HG02884 (cell line): Measurements from ENCODE around the gene HTR3A.

ENCODE experiments used
- ATAC-seq: cut with Tn5 transposase; IDR thresholded peaks from one replicate; pipeline ENCODE4 v1.9.1; 2021; ENCODE audit warnings: mild to moderate bottlenecking, moderate library complexity; ENCODE audit not compliant: unreplicated experiment

Gene HTR3A

DNA sequence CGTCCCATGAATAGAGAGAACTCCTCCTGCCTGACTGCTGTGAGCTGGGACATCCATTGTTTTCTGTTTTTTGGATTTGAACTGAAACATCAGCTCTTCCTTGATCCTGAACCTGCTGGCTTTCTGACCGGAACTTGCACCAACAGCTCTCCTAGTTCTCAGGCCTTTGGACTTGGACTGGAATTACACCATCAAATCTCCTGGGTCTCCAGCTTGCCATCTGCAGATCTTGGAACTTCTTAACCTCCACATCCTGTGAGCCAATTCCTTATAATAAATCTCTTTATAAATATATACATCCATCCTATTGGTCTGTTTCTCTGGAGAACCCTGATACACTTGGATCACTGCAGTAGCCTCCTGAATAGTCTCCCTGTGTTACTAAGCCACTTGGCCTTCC, 42.1 kb downstream of the HTR3A start:
- no peak for ATAC-seq

DNA sequence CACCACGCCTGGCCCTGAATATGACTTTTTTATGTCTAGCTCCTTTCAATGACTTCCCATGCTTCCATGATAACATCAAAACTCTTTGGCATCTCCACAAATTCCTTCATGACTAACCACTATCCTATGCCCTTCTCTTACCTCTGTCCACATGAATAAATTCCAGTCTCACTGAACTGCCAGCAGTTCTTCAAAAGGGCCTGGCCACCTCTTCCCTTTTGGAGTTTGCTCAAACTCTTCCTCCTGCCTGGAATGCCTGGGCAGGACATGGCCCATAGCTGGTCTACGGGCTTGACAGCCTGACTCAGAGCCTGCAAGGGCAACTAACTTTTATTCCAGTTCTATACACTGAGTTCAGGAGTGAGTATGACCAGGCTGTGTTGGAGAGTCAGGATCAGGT, 42.8 kb downstream of the HTR3A start:
- no peak for ATAC-seq

DNA sequence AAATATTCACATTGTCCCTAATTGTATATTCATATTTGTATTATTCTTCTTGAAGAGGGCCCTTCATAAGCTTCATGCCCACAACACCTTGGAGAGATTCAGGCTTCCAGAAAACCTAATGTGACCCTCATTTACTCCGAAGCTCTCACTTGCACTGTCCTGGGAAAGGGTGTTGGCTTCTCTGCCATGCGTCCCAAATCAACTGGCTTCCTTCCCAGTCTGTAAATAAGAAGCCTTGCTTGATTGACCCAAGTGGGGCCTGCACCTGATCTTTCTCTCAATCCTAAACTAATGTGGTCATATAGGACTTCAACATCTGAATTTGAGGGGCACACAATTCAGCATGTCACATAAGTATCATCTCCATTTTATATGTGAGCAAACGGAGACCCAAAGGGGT, 44.1 kb downstream of the HTR3A start:
- no peak for ATAC-seq

DNA sequence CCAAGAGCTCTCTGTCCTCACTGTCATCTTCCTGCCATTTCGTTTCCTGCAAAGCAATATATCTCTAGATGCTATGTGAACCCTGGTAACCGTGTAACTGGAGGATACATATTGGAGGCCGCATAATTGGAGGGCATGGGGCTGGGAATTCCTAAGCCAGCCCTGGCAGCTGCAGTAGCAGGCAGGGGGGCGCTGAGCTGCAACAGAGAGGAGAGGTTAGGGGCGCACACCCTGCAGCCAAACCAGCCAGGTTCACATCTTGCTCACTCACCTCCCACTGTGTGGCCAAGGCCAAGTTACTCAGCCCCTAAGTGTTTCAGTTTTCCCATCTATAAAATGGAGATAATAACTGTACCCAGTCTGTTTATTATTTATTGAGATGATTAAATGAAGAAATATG, 44.7 kb downstream of the HTR3A start:
- no peak for ATAC-seq

DNA sequence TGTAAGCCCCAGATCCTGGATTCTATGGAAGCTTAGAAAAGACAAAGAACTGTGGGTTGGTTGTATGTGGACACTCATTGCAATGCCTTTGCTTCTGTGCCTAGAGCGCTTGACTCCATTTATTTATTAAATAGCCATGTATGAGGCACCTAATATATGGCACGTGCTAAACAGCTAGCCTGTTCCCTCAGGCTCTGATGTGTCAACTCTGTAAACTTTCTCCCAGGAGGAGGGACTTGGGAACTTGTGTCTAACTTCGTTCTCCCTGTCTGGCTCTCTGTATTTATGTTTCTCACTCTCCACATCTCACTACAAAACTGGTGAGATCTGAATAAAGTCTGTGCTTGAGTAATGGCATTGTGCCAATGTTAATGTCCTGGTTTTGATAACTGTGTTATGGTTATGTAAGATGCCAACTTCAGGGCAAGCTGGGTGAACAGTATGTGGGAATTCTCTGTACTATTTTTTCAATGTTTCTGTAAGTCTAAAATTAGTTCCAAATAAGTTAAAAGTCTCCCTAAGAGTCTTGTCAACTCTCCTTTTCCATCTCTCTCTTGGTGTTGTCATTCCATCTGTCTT, 50.5 kb downstream of the HTR3A start:
- no peak for ATAC-seq

DNA sequence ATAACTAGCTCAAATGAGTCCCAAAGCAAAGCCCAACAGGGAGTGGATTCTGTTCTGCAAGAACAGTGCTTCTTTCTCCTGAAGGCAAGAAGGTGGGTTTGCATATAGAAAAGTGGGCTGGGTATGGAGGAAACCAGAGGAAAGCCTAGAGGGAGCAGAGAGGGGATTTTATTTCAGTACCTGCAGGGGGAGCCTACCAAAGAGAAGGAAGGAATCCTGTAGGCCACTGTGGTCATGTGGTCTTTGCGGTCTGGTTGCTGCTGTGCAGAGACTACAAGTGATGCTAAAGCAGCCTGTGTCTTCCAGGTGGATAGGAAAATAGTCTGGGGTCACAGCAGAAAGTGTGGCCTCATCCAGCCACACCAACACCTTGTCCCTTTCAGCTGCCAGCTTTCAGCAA, 51.4 kb downstream of the HTR3A start:
- no peak for ATAC-seq

DNA sequence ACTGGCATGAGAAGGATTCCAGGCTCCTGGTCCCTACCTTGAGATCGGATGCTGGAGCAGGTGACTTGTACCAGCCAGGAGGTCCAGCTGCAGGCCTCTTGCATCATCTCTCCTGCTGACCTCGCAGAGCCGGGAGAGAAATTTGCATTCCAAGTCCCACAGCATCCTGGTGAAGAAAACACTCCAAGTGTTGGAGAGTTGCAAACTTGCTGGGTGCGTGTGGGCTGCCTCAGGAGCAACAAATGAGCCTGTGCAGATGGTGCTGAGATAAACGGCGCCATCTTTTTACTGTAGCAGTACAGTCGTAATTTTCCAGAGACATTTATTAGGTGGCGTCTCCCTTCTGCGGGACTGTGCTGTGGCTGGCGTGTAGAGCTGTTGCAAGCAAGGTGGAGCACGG, 52.5 kb downstream of the HTR3A start:
- no peak for ATAC-seq

DNA sequence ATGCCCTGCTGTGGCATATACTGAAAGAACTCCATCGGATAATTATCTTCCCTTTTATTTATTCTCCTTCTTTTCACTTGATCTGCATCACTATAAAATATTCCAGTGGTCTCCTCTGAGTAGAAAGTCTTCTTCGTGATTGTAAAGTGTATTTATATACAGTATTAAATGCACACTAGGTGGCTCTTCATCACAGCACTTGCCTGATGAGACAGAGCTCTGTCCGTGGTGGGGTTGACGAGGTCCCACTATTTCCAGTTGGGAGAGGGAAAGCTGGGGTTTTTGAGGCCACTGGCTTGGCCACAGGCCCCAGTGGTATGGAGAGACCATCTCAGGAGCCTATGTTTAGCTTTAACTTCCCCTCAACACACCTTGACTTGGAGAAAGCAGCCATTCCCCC, 53.0 kb downstream of the HTR3A start:
- no peak for ATAC-seq

DNA sequence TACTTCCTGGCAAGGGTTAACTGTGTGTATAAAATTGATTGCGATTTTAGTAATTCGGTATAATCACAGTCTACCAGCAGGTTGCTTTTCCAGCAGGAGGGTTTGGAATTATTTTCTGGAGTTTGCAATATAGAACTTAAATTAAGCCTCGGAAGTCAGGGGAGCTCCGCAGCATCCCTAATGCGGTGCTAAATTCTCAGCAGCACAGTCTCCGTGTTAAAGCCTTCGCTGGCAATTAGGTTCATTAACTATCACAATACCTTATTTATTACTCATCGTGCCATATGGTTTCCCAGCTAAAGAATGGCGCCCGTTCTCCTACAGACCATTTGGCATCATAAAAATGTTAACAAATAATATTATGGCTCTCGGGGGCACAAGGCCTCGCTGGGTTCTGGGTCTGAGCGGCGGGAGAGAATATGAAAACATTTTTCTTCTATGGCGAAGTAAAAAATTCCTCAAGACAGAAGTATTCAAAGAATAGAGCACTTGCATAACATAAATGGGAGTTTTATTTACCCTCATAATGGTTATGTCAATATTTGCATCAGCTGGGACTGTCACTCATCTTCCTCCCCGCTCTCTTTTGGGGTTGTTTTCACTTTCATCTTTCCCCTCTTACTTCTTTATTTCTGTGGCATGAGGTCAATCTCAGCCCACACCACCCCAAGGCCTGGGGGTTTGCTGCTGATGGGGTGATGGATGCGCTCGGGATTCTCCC, 56.5 kb downstream of the HTR3A start:
- ATAC-seq = no peak

DNA sequence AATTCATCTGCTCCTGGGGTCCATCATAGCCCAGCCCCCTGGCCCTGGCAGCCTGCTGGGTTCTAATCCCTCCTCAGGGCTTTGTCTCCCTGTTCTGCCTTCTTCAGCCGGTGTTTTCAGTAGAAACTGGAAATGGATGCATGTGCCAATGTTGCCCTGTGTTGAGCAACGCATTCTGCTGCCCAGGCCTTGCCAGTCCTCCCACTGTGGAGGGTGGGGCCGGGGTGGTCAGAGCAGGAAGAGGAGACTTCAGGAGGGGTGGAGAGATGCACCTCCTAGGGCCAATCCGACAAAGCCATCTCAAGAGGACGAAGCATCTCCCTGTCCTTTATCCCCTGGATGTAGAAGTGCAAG, 57.0 kb downstream of the HTR3A start:
- no peak for ATAC-seq

DNA sequence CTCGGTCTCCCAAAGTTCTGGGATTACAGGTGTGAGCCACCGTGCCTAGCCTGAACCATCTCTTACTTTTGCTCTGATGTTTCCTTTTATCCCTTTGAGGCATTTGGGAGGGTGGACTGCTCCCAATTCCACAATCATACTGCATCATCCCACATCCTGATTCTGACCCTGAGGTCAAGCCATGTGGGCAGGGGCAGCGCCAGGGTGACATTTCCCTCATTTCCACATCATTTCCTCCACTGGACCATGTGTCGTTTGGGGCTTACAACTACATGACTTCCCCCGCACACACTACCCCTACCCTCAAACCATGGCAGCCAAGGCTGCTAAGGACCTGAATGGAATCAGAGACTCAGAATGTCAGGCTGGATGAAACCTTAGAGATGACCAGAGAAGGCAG, 58.2 kb downstream of the HTR3A start:
- ATAC-seq = no peak

DNA sequence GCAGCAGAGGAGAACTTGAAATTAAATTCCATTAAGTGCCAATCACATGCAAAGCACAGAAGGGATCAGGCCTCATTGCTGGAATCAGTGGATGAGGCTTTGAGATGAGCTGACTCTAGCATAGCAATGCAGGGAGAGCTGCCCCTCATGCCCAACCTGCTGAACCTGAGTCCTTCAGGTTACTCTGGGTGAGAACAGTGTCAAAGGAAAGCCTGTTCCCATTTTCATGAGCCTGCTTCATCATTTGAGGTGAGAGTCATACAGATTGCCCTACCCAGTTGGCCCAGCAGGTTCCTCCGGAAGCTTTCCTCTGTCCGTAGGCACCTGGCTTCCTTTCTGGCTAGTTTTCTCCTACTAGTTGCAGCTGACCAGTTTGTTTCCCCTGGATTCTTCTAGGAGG, 58.7 kb downstream of the HTR3A start:
- ATAC-seq = no peak

DNA sequence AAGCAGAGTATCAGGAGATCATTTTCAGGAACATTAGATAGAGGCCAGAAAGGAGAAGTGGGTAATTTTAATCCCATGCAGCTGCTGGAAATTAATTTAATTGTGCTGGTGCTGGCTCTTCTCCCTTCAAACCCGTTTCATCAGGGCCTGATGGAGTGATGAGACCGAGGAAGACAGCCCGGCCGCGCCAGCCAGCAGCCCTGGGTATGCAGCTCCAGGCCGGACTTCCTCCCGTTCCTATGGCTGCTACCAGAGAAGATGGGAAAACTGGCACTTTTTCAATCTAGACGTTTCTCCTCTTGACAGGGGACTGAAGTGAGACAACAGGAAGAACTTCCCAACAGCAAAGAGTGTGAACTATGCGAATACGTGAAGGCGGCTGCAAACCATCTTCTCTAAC, 60.0 kb downstream of the HTR3A start:
- ATAC-seq = no peak

DNA sequence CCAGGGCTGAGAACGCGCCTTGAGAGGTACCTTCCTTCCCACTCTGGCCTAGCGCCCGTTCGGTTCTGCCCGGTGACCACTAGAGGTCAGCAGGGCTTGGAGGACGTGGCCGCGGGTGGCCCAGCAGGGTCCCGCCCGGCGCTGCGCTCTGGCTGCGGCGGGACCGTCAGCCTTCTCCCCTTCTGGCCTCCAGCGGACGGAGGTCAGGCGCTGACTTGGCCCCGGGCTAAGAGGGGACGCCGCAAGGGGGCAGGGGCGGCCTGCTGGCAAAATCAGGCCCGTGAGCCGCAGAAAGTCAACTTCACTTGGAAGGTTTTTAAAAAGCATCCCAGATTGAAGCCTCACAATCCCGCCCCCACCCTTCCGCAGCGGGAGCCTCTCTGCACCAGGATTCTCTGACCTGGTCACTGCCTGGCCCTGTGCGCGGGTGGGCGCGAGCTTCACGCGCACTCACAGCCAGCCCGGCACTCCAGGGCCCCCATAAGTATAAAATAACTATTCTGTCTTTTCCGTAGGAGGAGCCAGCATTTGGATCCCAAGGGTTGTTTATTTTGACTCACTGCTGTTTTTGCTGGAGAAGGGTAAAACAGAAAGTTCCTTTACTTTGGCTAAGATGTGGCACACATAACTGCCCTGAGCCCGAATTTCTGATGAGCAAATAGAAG, 61.4 kb downstream of the HTR3A start:
- no peak for ATAC-seq

DNA sequence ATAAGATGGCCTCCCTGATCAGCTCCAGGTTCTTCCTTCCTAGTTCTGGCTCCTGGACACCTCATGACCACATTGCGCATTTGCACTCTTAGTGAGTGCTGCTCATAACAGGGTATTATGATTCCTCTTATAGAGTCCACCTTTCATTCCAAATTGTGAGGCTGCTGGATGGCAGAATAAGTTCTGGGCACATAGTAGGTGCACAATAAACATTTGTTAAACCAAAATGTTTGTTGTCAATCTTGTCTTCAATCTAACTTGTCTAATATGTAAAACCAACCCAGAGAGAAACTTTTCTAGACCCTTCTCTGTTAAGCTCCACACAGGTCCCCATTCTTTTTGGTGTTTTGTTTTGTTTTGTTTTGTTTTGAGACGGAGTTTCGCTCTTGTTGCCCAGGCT, 62.0 kb downstream of the HTR3A start:
- no peak for ATAC-seq

DNA sequence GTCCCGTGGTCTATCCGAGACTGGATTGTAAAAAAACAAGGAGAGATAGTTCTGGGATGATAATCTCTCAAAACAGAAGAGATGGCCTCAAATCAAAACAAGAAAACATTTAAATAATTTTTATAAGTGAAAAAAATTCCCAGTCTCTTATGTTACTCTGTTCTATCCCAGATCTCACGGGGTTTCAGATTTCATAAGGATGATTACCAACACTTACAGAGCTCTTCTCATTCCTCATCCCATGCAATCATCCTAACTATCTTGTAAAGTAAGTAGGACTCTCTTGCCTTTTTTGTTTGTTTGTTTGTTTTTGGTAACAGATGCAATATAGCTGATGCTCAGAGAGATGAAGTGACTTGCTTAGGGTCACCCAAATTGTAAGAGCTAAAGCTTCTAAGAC, 64.6 kb downstream of the HTR3A start:
- ATAC-seq = no peak
